GM18511 (cell line): ENCODE data around the gene AGFG2.

Source experiments
- ATAC-seq: cut with Tn5 transposase; IDR thresholded peaks from one replicate; pipeline ENCODE4 v1.9.1; 2021; ENCODE audit warnings: mild to moderate bottlenecking, moderate library complexity; ENCODE audit not compliant: unreplicated experiment

The AGFG2 gene

DNA sequence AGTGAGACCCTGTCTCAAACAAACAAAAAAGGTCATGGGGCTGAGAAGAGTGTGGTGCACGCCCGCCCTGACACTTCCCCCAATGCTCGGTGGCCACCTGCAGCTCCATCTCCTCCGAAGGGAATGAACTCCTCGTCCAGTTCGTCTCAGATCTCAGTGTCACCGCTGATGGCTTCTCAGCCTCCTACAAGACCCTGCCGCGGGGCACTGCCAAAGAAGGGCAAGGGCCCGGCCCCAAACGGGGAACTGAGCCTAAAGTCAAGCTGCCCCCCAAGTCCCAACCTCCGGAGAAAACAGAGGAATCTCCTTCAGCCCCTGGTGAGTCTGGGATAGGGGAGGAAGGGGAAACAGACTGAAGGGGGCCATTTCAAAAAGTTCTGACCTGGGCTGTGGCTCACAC, 67.3 kb downstream of the AGFG2 start:
- ATAC-seq, result no peak

- no peak for ATAC-seq
Observed at GRCh38 chr7:100607111-100607510, 68.1 kb downstream of the AGFG2 start.

DNA sequence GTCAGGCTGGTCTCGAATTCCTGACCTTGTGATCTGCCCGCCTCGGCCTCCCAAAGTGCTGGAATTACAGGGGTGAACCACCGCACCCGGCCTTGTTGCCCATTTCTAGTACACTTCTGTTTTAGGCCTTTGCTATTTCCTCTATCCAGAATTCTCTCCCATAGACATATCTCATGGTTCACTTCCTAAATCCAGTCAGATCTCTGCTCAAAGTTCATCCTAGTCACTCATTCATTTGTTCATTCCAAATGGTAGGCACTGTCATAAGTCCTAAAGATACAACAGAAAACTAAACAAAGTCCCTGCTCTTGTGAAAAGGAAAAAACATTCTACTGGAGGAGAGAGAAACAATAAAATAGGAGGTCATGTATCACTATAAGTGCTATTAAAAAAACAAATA, 71.0 kb downstream of the AGFG2 start:
- no peak for ATAC-seq

DNA sequence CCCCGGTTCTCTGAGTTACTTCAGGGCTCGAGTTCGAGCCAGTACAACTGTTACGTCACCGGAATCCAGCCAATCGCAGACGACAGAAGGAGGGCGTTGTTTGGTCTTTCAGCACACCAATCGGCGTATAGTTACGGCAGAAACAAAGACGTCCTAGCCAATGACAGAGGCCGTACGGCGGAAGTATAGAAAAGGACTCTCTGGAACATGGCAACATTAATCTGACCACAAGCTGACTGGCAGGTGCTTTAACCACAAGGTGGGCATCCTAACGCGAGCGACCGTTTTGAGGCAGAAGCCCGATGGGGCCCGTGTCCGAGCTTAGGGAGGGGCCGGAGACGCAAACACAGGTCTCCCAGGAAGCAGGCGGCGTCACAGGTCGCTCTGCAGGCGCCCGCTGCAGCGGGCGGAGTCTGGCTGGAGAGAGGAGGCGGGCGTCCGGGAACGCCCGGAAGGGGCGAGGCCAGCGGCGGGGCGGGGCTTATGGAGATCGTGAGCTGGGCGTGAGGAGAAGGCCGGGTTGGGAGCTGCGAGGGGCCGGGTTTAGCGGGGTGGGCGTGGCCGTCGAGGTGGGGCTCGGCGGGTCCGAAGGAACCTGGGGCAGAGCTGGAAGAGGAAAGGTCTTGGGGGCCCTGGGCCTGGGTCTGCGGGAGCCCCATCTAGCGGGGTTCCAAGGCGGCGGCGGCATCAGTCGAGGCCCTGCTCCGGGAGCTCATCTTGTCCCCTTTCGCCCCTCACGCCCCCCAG, 73.2 kb downstream of the AGFG2 start, which contains the start of gene MOSPD3:
MOSPD3 (plus strand) TSS at position 558 of the 747 bp plus-strand sequence. CDS start 252 bp downstream, outside the sequence.
- peak; percentile 93 for ATAC-seq

GRCh38 chr7:100612730-100613390, 73.9 kb downstream of the AGFG2 start:
- ATAC-seq, result peak; percentile 12

GRCh38 chr7:100613412-100614175, 74.6 kb downstream of the AGFG2 start:
- no peak for ATAC-seq

GRCh38 chr7:100614308-100614861, 75.4 kb downstream of the AGFG2 start:
- ATAC-seq, result no peak
